ENCODE measurements around the gene SLC66A1. TPM values are rescaled to one million over a fixed set of nuclear protein-coding genes. Genes with fewer than 3 reads are reported as not detected.

The SLC66A1 gene
- total RNA-seq, 4 donors from 2014 or later: 6.8 to 14.3 (median 10.3) TPM

DNA sequence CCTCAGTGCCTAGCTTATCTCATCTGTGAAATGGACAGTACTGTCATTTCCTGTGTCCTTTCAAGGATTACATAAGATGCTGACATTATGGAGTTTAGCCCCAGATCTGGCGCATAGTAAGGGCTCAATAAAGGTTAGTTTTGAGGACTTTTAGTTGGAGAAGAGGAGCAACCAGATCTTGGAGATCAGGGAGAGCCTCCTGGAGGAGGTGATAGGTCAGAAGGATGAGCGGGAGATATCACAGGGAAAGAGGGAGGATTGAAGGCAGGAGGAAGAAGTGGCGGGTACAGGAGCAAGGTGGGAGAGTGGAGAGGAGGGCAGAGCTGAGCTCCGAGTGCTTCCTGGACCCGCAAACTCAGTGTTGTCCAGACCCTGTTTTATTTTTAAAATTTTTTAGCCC is 17.5 kb downstream of the SLC66A1 start:
- no peak overlapping the region for H3K4me3 ChIP-seq
- intact Hi-C loops (cut with DNase I): no loop called here
- TF ChIP-seq POLR2A (IDR thresholded peaks at IDR 0.05): no peak
- TF ChIP-seq, protein P1, sequence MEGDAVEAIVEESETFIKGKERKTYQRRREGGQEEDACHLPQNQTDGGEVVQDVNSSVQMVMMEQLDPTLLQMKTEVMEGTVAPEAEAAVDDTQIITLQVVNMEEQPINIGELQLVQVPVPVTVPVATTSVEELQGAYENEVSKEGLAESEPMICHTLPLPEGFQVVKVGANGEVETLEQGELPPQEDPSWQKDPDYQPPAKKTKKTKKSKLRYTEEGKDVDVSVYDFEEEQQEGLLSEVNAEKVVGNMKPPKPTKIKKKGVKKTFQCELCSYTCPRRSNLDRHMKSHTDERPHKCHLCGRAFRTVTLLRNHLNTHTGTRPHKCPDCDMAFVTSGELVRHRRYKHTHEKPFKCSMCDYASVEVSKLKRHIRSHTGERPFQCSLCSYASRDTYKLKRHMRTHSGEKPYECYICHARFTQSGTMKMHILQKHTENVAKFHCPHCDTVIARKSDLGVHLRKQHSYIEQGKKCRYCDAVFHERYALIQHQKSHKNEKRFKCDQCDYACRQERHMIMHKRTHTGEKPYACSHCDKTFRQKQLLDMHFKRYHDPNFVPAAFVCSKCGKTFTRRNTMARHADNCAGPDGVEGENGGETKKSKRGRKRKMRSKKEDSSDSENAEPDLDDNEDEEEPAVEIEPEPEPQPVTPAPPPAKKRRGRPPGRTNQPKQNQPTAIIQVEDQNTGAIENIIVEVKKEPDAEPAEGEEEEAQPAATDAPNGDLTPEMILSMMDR (IDR thresholded peaks at IDR 0.05): no peak
- peaks cover 18 to 56% (median 26%) of the 10 kb centered on the region in 3 donors for H3K36me3 ChIP-seq
- H3K27me3 ChIP-seq: no peaks in the 10 kb centered on the region
- no peak for DNase-seq
- no peaks in the 10 kb centered on the region for H3K9me3 ChIP-seq
- no peaks in the 10 kb centered on the region for H3K4me1 ChIP-seq
- 92 to 94% methylated on average over 4 to 5 of the region's 5 CpGs for WGBS, 2 donors
- H3K27ac ChIP-seq: no peak overlapping the region

DNA sequence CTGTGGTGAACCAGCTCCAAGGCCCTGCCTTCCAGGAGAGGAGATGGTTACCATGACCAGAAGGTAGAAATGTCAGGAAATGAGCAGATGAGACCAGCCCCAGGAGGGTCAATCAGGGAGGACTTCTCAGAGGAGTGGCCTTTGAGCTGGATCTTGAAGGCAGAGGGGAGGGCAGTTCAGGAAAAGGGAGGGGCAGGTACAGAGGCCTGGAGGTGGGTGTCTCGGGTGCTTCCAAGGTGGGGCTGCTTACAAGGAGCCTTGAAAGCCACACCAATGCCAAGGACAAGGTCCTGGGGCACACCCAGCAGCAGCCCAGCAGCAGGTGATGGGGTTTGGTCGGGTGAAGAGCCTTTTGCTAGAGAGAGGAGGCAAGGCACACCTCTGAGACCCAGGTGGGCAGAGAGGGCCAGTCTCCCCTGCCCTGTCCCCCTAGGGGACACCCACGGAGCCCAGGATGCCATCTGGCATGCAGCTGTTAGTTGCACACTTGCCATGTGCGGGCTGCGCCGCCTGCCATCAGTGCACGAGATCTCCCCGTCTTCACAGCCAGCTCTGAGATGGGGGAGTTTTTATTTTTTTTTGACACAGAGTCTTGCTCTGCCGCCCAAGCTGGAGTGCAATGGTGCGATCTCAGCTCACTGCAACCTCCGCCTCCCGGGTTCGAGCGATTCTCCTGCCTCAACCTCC is 18.5 kb downstream of the SLC66A1 start:
- H3K27me3 ChIP-seq: no peaks in the 10 kb centered on the region
- WGBS, 2 donors: 73 to 74% methylated on average over 12 to 14 of the region's 14 CpGs
- intact Hi-C loops (cut with DNase I): no loop called here
- H3K4me3 ChIP-seq: no peak overlapping the region
- no peaks in the 10 kb centered on the region for H3K9me3 ChIP-seq
- DNase-seq: no peak
- TF ChIP-seq, protein P1 (IDR thresholded peaks at IDR 0.05): no peak
- no peak for TF ChIP-seq POLR2A (IDR thresholded peaks at IDR 0.05)
- peaks cover 13 to 46% (median 22%) of the 10 kb centered on the region in 3 donors for H3K36me3 ChIP-seq
- no peaks in the 10 kb centered on the region for H3K4me1 ChIP-seq
- H3K27ac ChIP-seq: no peak overlapping the region

GRCh38 chr1:19331262-19331878 is 19.2 kb downstream of the SLC66A1 start:
- no peak for DNase-seq
- 81% methylated on average over 5 of the region's 13 CpGs; no CpG with 5 or more reads in 1 of the 2 donors for WGBS, 2 donors
- no peak overlapping the region for H3K4me3 ChIP-seq
- no peaks in the 10 kb centered on the region for H3K4me1 ChIP-seq
- no peak overlapping the region for H3K27ac ChIP-seq
- intact Hi-C loops (cut with DNase I): no loop called here
- TF ChIP-seq, protein P1 (IDR thresholded peaks at IDR 0.05): no peak
- no peak for TF ChIP-seq POLR2A (IDR thresholded peaks at IDR 0.05)
- no peaks in the 10 kb centered on the region for H3K27me3 ChIP-seq
- no peaks in the 10 kb centered on the region for H3K9me3 ChIP-seq
- H3K36me3 ChIP-seq: peaks cover 6 to 39% (median 18%) of the 10 kb centered on the region in 3 donors

DNA sequence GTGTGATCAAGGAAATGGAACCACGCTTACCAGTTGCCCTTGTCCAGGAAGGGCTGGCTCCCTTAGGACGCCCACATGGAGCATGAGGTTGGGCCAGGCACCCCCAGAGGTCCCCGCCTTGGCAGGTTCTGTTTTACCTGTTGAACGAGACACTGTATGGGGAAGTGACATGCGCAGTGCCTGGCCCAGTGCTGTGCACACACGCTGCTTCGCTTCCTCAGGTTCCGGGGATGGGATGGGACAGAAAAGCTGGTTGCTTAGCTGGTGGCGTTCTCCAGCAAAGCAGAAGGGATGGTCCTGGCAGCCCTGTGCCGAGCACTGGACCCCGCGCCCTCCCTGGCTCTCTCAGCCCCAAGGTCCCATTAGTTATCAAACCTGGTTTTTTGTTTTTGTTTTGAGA is 20.7 kb downstream of the SLC66A1 start:
- Histone ChIP-seq H3K4me1 (no peaks in the 10 kb centered on the region), H3K36me3 (peaks cover 0 to 34% (median 5%) of the 10 kb centered on the region in 3 donors), H3K27me3 (no peaks in the 10 kb centered on the region), H3K4me3 (no peak overlapping the region), H3K27ac (no peak overlapping the region), H3K9me3 (no peaks in the 10 kb centered on the region)
- DNase-seq: no peak
- TF ChIP-seq, protein P1 (IDR thresholded peaks at IDR 0.05): no peak
- intact Hi-C loops (cut with DNase I): no loop called here
- 81 to 88% methylated on average over 10 of the region's 12 CpGs for WGBS, 2 donors

- TF ChIP-seq, protein P1 (IDR thresholded peaks at IDR 0.05): no peak
- TF ChIP-seq POLR2A (IDR thresholded peaks at IDR 0.05): no peak
- no peaks in the 10 kb centered on the region for H3K4me1 ChIP-seq
- WGBS, 2 donors: 56 to 58% methylated on average over 4 to 5 of the region's 9 CpGs
- H3K36me3 ChIP-seq: peaks cover 0 to 34% (median 1%) of the 10 kb centered on the region in 3 donors
- no peak overlapping the region for H3K27ac ChIP-seq
- H3K27me3 ChIP-seq: no peaks in the 10 kb centered on the region
- intact Hi-C loops (cut with DNase I): no loop called here
- H3K9me3 ChIP-seq: no peaks in the 10 kb centered on the region
- DNase-seq: no peak
- H3K4me3 ChIP-seq: no peak overlapping the region
Measured at GRCh38 chr1:19333587-19334354, 21.6 kb downstream of the SLC66A1 start.
